HepG2 (cell line): Measurements from ENCODE around the gene WNK4. TPM values are rescaled to one million over a fixed set of nuclear protein-coding genes. Genes with fewer than 3 reads are reported as not detected.

Experiments
- PCBP1 ChIP-seq: fragments of 200-400 bp; formaldehyde crosslinking; IDR thresholded peaks from 2 replicates; pipeline ENCODE4 v1.6.1; 2017; ENCODE audit warnings: mild to moderate bottlenecking, low read depth, low read length, borderline replicate concordance
- TEAD3 ChIP-seq: optimal IDR thresholded peaks from 2 replicates; pipeline ENCODE3; 2016; ENCODE audit warnings: borderline replicate concordance
- ZNF34 ChIP-seq: sonication (generic); formaldehyde crosslinking; IDR thresholded peaks from 2 replicates; pipeline ENCODE4 v1.4.0; 2020; ENCODE audit warnings: mild to moderate bottlenecking, missing genetic modification reagents, borderline replicate concordance
- ZNF558 ChIP-seq: sonication (generic); formaldehyde crosslinking; IDR thresholded peaks from 2 replicates; pipeline ENCODE4 v1.9.0; 2022; ENCODE audit warnings: mild to moderate bottlenecking, missing genetic modification reagents, borderline replicate concordance
- polyA plus RNA-seq, 8 experiments: library from polyadenylated mRNA; depleted of rRNA in 3 of 8; stranded (reverse) in 7 of 8; unstranded in 1 of 8; fragments of >200 nt; fragmentation: Illumina TruSeq in 4 of 8; extraction: Trizol in 4 of 8; gene quantifications; 2 replicates each; pipeline versions ENCODE4 v1.2.1 to v1.2.3, GENCODE V29; 2011 to 2016; ENCODE audit warnings: low read depth in 4 of 8, missing spikeins in 1 of 8, mixed read lengths in 1 of 8; ENCODE audit not compliant: insufficient read depth in 1 of 8
- total RNA-seq, 5 experiments: library from RNA; depleted of rRNA; stranded (reverse); fragments of >200 nt; fragmentation: Illumina TruSeq; extraction: Trizol; gene quantifications; 2 replicates each; pipeline ENCODE4 v1.2.3, GENCODE V29; 2016; ENCODE audit warnings: low read depth in 1 of 5
- TF ChIP-seq, protein P1 (sequence below): sonication (generic); formaldehyde crosslinking; IDR thresholded peaks from 2 replicates; pipeline ENCODE4 v1.4.0; 2020; ENCODE audit warnings: missing genetic modification reagents
- TF ChIP-seq, protein P2 (sequence below): sonication (generic); formaldehyde crosslinking; IDR thresholded peaks from 2 replicates; pipeline ENCODE4 v1.8.1; 2023; ENCODE audit warnings: mild to moderate bottlenecking, missing genetic modification reagents
- TF ChIP-seq, protein P3 (sequence below): sonication (generic); formaldehyde crosslinking; IDR thresholded peaks from 2 replicates; pipeline ENCODE4 v1.5.0; 2020; ENCODE audit warnings: mild to moderate bottlenecking, missing genetic modification reagents, borderline replicate concordance
- TF ChIP-seq, protein P4 (sequence below): sonication (generic); formaldehyde crosslinking; IDR thresholded peaks from 2 replicates; pipeline ENCODE4 v1.4.0; 2020; ENCODE audit warnings: missing genetic modification reagents, borderline replicate concordance

WNK4 gene
- total and polyA plus RNA-seq, 2 of the 13 experiments (the other 11 are each of a cell fraction or from before 2014, with no cell fraction given) = 2.7 to 13.7 TPM

- TF ChIP-seq, protein P1, sequence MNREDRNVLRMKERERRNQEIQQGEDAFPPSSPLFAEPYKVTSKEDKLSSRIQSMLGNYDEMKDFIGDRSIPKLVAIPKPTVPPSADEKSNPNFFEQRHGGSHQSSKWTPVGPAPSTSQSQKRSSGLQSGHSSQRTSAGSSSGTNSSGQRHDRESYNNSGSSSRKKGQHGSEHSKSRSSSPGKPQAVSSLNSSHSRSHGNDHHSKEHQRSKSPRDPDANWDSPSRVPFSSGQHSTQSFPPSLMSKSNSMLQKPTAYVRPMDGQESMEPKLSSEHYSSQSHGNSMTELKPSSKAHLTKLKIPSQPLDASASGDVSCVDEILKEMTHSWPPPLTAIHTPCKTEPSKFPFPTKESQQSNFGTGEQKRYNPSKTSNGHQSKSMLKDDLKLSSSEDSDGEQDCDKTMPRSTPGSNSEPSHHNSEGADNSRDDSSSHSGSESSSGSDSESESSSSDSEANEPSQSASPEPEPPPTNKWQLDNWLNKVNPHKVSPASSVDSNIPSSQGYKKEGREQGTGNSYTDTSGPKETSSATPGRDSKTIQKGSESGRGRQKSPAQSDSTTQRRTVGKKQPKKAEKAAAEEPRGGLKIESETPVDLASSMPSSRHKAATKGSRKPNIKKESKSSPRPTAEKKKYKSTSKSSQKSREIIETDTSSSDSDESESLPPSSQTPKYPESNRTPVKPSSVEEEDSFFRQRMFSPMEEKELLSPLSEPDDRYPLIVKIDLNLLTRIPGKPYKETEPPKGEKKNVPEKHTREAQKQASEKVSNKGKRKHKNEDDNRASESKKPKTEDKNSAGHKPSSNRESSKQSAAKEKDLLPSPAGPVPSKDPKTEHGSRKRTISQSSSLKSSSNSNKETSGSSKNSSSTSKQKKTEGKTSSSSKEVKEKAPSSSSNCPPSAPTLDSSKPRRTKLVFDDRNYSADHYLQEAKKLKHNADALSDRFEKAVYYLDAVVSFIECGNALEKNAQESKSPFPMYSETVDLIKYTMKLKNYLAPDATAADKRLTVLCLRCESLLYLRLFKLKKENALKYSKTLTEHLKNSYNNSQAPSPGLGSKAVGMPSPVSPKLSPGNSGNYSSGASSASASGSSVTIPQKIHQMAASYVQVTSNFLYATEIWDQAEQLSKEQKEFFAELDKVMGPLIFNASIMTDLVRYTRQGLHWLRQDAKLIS (CRISPR knock-in tag) = no peak
- TF ChIP-seq TEAD3 (CRISPR knock-in tag) = peak; percentile 69
- TF ChIP-seq, protein P2, sequence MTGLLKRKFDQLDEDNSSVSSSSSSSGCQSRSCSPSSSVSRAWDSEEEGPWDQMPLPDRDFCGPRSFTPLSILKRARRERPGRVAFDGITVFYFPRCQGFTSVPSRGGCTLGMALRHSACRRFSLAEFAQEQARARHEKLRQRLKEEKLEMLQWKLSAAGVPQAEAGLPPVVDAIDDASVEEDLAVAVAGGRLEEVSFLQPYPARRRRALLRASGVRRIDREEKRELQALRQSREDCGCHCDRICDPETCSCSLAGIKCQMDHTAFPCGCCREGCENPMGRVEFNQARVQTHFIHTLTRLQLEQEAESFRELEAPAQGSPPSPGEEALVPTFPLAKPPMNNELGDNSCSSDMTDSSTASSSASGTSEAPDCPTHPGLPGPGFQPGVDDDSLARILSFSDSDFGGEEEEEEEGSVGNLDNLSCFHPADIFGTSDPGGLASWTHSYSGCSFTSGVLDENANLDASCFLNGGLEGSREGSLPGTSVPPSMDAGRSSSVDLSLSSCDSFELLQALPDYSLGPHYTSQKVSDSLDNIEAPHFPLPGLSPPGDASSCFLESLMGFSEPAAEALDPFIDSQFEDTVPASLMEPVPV = 0 out of 2 replicates have a peak, but pooled peaks have one; percentile 53
- TF ChIP-seq ZNF34 (CRISPR knock-in tag) = 0 out of 2 replicates have a peak, but pooled peaks have one; percentile 50
- peak; percentile 83; the same call in 1 of the 2 replicates for TF ChIP-seq PCBP1
- TF ChIP-seq, protein P3, sequence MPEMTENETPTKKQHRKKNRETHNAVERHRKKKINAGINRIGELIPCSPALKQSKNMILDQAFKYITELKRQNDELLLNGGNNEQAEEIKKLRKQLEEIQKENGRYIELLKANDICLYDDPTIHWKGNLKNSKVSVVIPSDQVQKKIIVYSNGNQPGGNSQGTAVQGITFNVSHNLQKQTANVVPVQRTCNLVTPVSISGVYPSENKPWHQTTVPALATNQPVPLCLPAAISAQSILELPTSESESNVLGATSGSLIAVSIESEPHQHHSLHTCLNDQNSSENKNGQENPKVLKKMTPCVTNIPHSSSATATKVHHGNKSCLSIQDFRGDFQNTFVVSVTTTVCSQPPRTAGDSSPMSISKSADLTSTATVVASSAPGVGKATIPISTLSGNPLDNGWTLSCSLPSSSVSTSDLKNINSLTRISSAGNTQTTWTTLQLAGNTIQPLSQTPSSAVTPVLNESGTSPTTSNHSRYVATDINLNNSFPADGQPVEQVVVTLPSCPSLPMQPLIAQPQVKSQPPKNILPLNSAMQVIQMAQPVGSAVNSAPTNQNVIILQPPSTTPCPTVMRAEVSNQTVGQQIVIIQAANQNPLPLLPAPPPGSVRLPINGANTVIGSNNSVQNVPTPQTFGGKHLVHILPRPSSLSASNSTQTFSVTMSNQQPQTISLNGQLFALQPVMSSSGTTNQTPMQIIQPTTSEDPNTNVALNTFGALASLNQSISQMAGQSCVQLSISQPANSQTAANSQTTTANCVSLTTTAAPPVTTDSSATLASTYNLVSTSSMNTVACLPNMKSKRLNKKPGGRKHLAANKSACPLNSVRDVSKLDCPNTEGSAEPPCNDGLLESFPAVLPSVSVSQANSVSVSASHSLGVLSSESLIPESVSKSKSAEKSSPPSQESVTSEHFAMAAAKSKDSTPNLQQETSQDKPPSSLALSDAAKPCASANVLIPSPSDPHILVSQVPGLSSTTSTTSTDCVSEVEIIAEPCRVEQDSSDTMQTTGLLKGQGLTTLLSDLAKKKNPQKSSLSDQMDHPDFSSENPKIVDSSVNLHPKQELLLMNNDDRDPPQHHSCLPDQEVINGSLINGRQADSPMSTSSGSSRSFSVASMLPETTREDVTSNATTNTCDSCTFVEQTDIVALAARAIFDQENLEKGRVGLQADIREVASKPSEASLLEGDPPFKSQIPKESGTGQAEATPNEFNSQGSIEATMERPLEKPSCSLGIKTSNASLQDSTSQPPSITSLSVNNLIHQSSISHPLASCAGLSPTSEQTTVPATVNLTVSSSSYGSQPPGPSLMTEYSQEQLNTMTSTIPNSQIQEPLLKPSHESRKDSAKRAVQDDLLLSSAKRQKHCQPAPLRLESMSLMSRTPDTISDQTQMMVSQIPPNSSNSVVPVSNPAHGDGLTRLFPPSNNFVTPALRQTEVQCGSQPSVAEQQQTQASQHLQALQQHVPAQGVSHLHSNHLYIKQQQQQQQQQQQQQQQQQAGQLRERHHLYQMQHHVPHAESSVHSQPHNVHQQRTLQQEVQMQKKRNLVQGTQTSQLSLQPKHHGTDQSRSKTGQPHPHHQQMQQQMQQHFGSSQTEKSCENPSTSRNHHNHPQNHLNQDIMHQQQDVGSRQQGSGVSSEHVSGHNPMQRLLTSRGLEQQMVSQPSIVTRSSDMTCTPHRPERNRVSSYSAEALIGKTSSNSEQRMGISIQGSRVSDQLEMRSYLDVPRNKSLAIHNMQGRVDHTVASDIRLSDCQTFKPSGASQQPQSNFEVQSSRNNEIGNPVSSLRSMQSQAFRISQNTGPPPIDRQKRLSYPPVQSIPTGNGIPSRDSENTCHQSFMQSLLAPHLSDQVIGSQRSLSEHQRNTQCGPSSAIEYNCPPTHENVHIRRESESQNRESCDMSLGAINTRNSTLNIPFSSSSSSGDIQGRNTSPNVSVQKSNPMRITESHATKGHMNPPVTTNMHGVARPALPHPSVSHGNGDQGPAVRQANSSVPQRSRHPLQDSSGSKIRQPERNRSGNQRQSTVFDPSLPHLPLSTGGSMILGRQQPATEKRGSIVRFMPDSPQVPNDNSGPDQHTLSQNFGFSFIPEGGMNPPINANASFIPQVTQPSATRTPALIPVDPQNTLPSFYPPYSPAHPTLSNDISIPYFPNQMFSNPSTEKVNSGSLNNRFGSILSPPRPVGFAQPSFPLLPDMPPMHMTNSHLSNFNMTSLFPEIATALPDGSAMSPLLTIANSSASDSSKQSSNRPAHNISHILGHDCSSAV (CRISPR knock-in tag) = no peak
- TF ChIP-seq, protein P4, sequence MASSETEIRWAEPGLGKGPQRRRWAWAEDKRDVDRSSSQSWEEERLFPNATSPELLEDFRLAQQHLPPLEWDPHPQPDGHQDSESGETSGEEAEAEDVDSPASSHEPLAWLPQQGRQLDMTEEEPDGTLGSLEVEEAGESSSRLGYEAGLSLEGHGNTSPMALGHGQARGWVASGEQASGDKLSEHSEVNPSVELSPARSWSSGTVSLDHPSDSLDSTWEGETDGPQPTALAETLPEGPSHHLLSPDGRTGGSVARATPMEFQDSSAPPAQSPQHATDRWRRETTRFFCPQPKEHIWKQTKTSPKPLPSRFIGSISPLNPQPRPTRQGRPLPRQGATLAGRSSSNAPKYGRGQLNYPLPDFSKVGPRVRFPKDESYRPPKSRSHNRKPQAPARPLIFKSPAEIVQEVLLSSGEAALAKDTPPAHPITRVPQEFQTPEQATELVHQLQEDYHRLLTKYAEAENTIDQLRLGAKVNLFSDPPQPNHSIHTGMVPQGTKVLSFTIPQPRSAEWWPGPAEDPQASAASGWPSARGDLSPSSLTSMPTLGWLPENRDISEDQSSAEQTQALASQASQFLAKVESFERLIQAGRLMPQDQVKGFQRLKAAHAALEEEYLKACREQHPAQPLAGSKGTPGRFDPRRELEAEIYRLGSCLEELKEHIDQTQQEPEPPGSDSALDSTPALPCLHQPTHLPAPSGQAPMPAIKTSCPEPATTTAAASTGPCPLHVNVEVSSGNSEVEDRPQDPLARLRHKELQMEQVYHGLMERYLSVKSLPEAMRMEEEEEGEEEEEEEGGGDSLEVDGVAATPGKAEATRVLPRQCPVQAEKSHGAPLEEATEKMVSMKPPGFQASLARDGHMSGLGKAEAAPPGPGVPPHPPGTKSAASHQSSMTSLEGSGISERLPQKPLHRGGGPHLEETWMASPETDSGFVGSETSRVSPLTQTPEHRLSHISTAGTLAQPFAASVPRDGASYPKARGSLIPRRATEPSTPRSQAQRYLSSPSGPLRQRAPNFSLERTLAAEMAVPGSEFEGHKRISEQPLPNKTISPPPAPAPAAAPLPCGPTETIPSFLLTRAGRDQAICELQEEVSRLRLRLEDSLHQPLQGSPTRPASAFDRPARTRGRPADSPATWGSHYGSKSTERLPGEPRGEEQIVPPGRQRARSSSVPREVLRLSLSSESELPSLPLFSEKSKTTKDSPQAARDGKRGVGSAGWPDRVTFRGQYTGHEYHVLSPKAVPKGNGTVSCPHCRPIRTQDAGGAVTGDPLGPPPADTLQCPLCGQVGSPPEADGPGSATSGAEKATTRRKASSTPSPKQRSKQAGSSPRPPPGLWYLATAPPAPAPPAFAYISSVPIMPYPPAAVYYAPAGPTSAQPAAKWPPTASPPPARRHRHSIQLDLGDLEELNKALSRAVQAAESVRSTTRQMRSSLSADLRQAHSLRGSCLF (CRISPR knock-in tag) = 0 out of 2 replicates have a peak, but pooled peaks have one; percentile 66
- peak; percentile 22; the same call in 1 of the 2 replicates for TF ChIP-seq ZNF558 (CRISPR knock-in tag)
These were observed 6.9 kb upstream of the WNK4 start, which contains the start of gene VPS25 (continued) for GRCh38 chr17:42773290-42774035.
